GM12878 (cell line): ENCODE measurements around the gene KRTAP5-3. TPM values are rescaled to one million over a fixed set of nuclear protein-coding genes. Genes with fewer than 3 reads are reported as not detected.

Experiments used
- ATAC-seq: fragments of 200-7000 bp; cut with Tn5 transposase; 3 replicates; pipeline ENCODE4 v1.9.1; 2020; ENCODE audit warnings: mild to moderate bottlenecking, moderate library complexity
- BruUV-seq: library from RNA; stranded (reverse); fragments of 400-500 nt; replicated peaks from 2 replicates; lab custom pipeline; 2021; lab: Mats Ljungman, UMichigan
- CTCF ChIA-PET: fragments of 300-600 bp; sonication (Branson Sonifier 250); formaldehyde crosslinking; extraction: SDS; loops from one replicate; lab custom pipeline; 2021; ENCODE audit warnings: inconsistent platforms; lab: Yijun Ruan, JAX
- POLR2A ChIA-PET: fragments of 350-600 bp; formaldehyde crosslinking; extraction: SDS; loops from one replicate; lab custom pipeline; 2021; ENCODE audit warnings: inconsistent platforms; lab: Charles Lee
- RAD21 ChIA-PET: fragments of 300-600 bp; sonication (Branson Sonifier 250); formaldehyde crosslinking; loops from one replicate; lab custom pipeline; 2023; ENCODE audit warnings: antibody characterized with exemption; ENCODE audit not compliant: unreplicated experiment; lab: Charles Lee
- SMC1A ChIA-PET: fragments of 300-600 bp; sonication (Branson Sonifier 250); formaldehyde crosslinking; loops from one replicate; lab custom pipeline; 2023; ENCODE audit not compliant: unreplicated experiment, uncharacterized antibody; lab: Charles Lee
- DNase-seq: peaks from one replicate; pipeline ENCODE4 v3.0.0-alpha.2; 2011; ENCODE audit warnings: low read depth, low spot score
- FAIRE-seq: peaks from 3 replicates; lab custom pipeline; 2011; peaks lifted over from hg19 to GRCh38; lab: Jason Lieb, UNC
- H2AFZ ChIP-seq: 2 replicates; pipeline ENCODE4 v1.6.0; 2011; ENCODE audit warnings: low read depth, low read length, control low read depth; ENCODE audit not compliant: control insufficient read depth
- H3K27ac ChIP-seq: 2 replicates; pipeline ENCODE4 v1.5.1; 2011; ENCODE audit warnings: control low read depth; ENCODE audit not compliant: control insufficient read depth, insufficient read depth
- H3K27me3 ChIP-seq, 2 experiments: replicated peaks in 1 of 2; 2 replicates each; pipeline versions ENCODE4 v1.6.0 to v1.6.1; 2011; ENCODE audit warnings: low read length in 1 of 2; ENCODE audit not compliant: control insufficient read depth in 2 of 2, insufficient read depth in 2 of 2
- H3K36me3 ChIP-seq, 2 experiments: 2 replicates each; pipeline ENCODE4 v1.5.1; 2011; ENCODE audit warnings: low read length in 1 of 2; ENCODE audit not compliant: control insufficient read depth in 2 of 2, insufficient read depth in 2 of 2
- H3K4me1 ChIP-seq: 2 replicates; pipeline ENCODE4 v1.6.1; 2011; ENCODE audit warnings: mild to moderate bottlenecking, low read length, moderate library complexity, mixed read lengths; ENCODE audit not compliant: control insufficient read depth, insufficient read depth
- H3K4me2 ChIP-seq: 2 replicates; pipeline ENCODE4 v1.6.0; 2011; ENCODE audit warnings: control low read depth; ENCODE audit not compliant: control insufficient read depth, insufficient read depth
- H3K4me3 ChIP-seq: fragments of 200-600 bp; sonication (generic); 2 replicates; pipeline ENCODE4 v1.5.1; 2016
- H3K79me2 ChIP-seq: 2 replicates; pipeline ENCODE4 v1.6.0; 2011; ENCODE audit warnings: low read length; ENCODE audit not compliant: control insufficient read depth, insufficient read depth
- H3K9ac ChIP-seq: 2 replicates; pipeline ENCODE4 v1.8.0; 2011; ENCODE audit warnings: low read length, control low read depth, mixed read lengths; ENCODE audit not compliant: control insufficient read depth, insufficient read depth
- H3K9me3 ChIP-seq: replicated peaks from 3 replicates; pipeline ENCODE4 v1.5.1; 2011; ENCODE audit warnings: mild to moderate bottlenecking, low read length; ENCODE audit not compliant: control insufficient read depth, insufficient read depth
- H4K20me1 ChIP-seq: 2 replicates; pipeline ENCODE4 v1.6.0; 2011; ENCODE audit not compliant: control insufficient read depth, insufficient read depth
- ATF2 ChIP-seq: IDR thresholded peaks from 2 replicates; pipeline ENCODE4 v1.6.1; 2012; ENCODE audit warnings: low read length, inconsistent platforms
- BACH1 ChIP-seq: fragments of 450-650 bp; IDR thresholded peaks from 2 replicates; pipeline ENCODE4 v1.6.1; 2017; ENCODE audit warnings: mild to moderate bottlenecking, borderline replicate concordance
- BCL3 ChIP-seq: IDR thresholded peaks from 2 replicates; pipeline ENCODE4 v1.6.1; 2011; ENCODE audit warnings: borderline replicate concordance, low read depth, mild to moderate bottlenecking, moderate library complexity, low read length; ENCODE audit not compliant: insufficient read depth, poor library complexity, severe bottlenecking
- CBX3 ChIP-seq: fragments of 200-600 bp; sonication (generic); IDR thresholded peaks from 2 replicates; pipeline ENCODE4 v1.6.1; 2016; ENCODE audit warnings: low read depth, borderline replicate concordance
- CHD2 ChIP-seq: IDR thresholded peaks from 2 replicates; pipeline ENCODE4 v1.6.1; 2011; ENCODE audit warnings: low read depth, low read length, improper control_type of control experiment, borderline replicate concordance
- CTCF ChIP-seq, 3 experiments: IDR thresholded peaks in 2 of 3; conservative IDR thresholded peaks in 1 of 3; 2 replicates each; pipeline ENCODE4 v1.5.1; 2011; ENCODE audit warnings: low read depth in 3 of 3, low read length in 3 of 3, mild to moderate bottlenecking in 3 of 3, control low read depth in 2 of 3, moderate library complexity in 2 of 3, inconsistent platforms in 1 of 3, mixed read lengths in 1 of 3; ENCODE audit not compliant: control insufficient read depth in 2 of 3, insufficient read depth in 1 of 3; ENCODE audit errors: extremely low read depth in 1 of 3
- DPF2 ChIP-seq: fragments of 450-650 bp; IDR thresholded peaks from 2 replicates; pipeline ENCODE4 v1.6.1; 2017; ENCODE audit warnings: mild to moderate bottlenecking
- EGR1 ChIP-seq, 2 experiments: IDR thresholded peaks; 1 replicate in 1 of 2; 2 replicates in 1 of 2; pipeline ENCODE4 v1.6.1; 2011 to 2012; ENCODE audit warnings: low read depth in 2 of 2, low read length in 2 of 2, borderline replicate concordance in 1 of 2, mild to moderate bottlenecking in 1 of 2, moderate library complexity in 1 of 2
- IRF4 ChIP-seq: IDR thresholded peaks from 2 replicates; pipeline ENCODE4 v1.6.1; 2011; ENCODE audit warnings: low read depth, low read length
- MYC ChIP-seq: IDR thresholded peaks from 2 replicates; pipeline ENCODE4 v1.6.1; 2011; ENCODE audit warnings: mild to moderate bottlenecking, low read length, moderate library complexity, inconsistent platforms; ENCODE audit not compliant: insufficient read depth, insufficient replicate concordance, insufficient read length, severe bottlenecking
- PAX8 ChIP-seq: fragments of 450-650 bp; IDR thresholded peaks from 2 replicates; pipeline ENCODE4 v1.6.1; 2017; ENCODE audit warnings: mild to moderate bottlenecking, moderate library complexity
- RB1 ChIP-seq: fragments of 450-650 bp; formaldehyde crosslinking; IDR thresholded peaks from 2 replicates; pipeline ENCODE4 v1.6.1; 2017; ENCODE audit warnings: mild to moderate bottlenecking, borderline replicate concordance
- RELA ChIP-seq: fragments of 450-650 bp; IDR thresholded peaks from 2 replicates; pipeline ENCODE4 v1.8.0; 2014; ENCODE audit warnings: borderline replicate concordance; ENCODE audit not compliant: partially characterized antibody
- STAT3 ChIP-seq: IDR thresholded peaks from 2 replicates; pipeline ENCODE4 v1.6.1; 2011; ENCODE audit warnings: low read depth, low read length, improper control_type of control experiment
- USF2 ChIP-seq: IDR thresholded peaks from 2 replicates; pipeline ENCODE4 v1.6.1; 2011; ENCODE audit warnings: low read depth, low read length, improper control_type of control experiment, borderline replicate concordance
- ZZZ3 ChIP-seq: IDR thresholded peaks from 2 replicates; pipeline ENCODE4 v1.6.1; 2011; ENCODE audit warnings: low read depth; ENCODE audit not compliant: control insufficient read depth, insufficient read length
- WGBS: methylation state at CpG from one replicate; pipeline ENCODE4 v1.1.6; 2016; ENCODE audit warnings: low lambda C conversion rate; ENCODE audit not compliant: insufficient replicate concordance, insufficient coverage; ENCODE audit errors: missing lambda C conversion rate; 5-methylcytosine and 5-hydroxymethylcytosine counted together
- in situ Hi-C: fragments of 300-500 bp; cut with MboI; formaldehyde crosslinking; loops from 9 replicates; pipeline ENCODE4 v1.14.3; 2018; ENCODE audit warnings: mixed read lengths
- intact Hi-C: fragments of 100-400 bp; cut with micrococcal nuclease; formaldehyde crosslinking; loops from one replicate; pipeline ENCODE4 v1.14.2; 2022; ENCODE audit not compliant: unreplicated experiment
- polyA plus RNA-seq, 11 experiments: library from polyadenylated mRNA; depleted of rRNA in 4 of 11; unstranded in 6 of 11; stranded (reverse) in 5 of 11; fragments of >200 nt; fragmentation: Nextera tagmentation in 4 of 11; fragmentation: Illumina TruSeq in 1 of 11; extraction: Ambion mirVana in 4 of 11; extraction: Trizol in 1 of 11; gene quantifications; 1 replicate in 1 of 11; 2 replicates in 10 of 11; pipeline versions ENCODE4 v1.2.1 to v1.2.3, GENCODE V29; 2011 to 2016; ENCODE audit warnings: inconsistent platforms in 2 of 11, missing spikeins in 2 of 11, low read depth in 1 of 11
- total RNA-seq, 4 experiments: library from RNA; depleted of rRNA in 3 of 4; stranded (reverse); fragments of >200 nt in 3 of 4; fragmentation: Illumina TruSeq in 1 of 4; extraction: Trizol in 1 of 4; gene quantifications; 2 replicates each; pipeline versions ENCODE4 v1.2.1 to v1.2.3, GENCODE V29; 2013 to 2021

KRTAP5-3 gene
- total and polyA plus RNA-seq, 10 of the 15 experiments (the other 5 are each of a cell fraction or from before 2014, with no cell fraction given), result not detected

GRCh38 chr11:1622086-1622485 is 13.8 kb upstream of the KRTAP5-3 start, which contains the start of gene KRTAP5-4:
Gene KRTAP5-4 (minus strand): TSS chr11:1622138. CDS start chr11:1622093, 45 bp downstream.
- BruUV-seq, result no TSS peak
- intact Hi-C loops (no loop called here), in situ Hi-C loops (no loop called here)
- RAD21 ChIA-PET, result no interaction called here
- SMC1A ChIA-PET, result interaction anchor here (1.7 kb wide), 1 partner anchor 27 kb away, joined by 4 read pairs; no protein-coding TSS in a partner anchor
- no peak for TF ChIP-seq RELA
- no peak for TF ChIP-seq DPF2
- TF ChIP-seq CTCF (IDR thresholded peaks at IDR 0.05 in 2 of 3, conservative IDR thresholded peaks at IDR 0.05 in 1 of 3; ENCODE audit: control insufficient read depth in 2 of 3, extremely low read depth in 1 of 3, insufficient read depth in 1 of 3, low read depth in 3 of 3, low read length in 3 of 3), result no peak
- TF ChIP-seq BCL3, result no peak
- no peak for TF ChIP-seq ZZZ3
- no peak for TF ChIP-seq IRF4
- TF ChIP-seq BACH1, result no peak
- no peak for TF ChIP-seq CHD2
- no peak for TF ChIP-seq STAT3
- no peak for TF ChIP-seq EGR1 (IDR thresholded peaks at IDR 0.05; ENCODE audit: borderline replicate concordance in 1 of 2, low read depth in 2 of 2, low read length in 2 of 2)
- TF ChIP-seq MYC, result no peak
- no peak for TF ChIP-seq ATF2
- no peak for TF ChIP-seq CBX3
- TF ChIP-seq USF2, result no peak
- TF ChIP-seq RB1, result no peak
- no peak for TF ChIP-seq PAX8
- H3K4me1 ChIP-seq, result no peaks in the 10 kb centered on the region
- no peak for ATAC-seq
- peaks cover 0 to 3% of the 10 kb centered on the region in 2 experiments; a peak in 2 of 4 replicates for H3K27me3 ChIP-seq
- H3K9ac ChIP-seq, result no peak within 1 kb of the TSS
- no peaks in the 10 kb centered on the region for H4K20me1 ChIP-seq
- H3K36me3 ChIP-seq, result no peaks in the 10 kb centered on the region
- WGBS, result 0% methylated on average over 1 of the region's 1 CpG
- H3K4me2 ChIP-seq, result no peak within 1 kb of the TSS
- no peak within 1 kb of the TSS for H2AFZ ChIP-seq
- H3K9me3 ChIP-seq, result no peaks in the 10 kb centered on the region
- no peaks in the 10 kb centered on the region for H3K79me2 ChIP-seq
- FAIRE-seq, result no peak
- POLR2A ChIA-PET, result no interaction called here
- DNase-seq, result no peak
- H3K27ac ChIP-seq, result no peak within 1 kb of the TSS
- CTCF ChIA-PET, result interaction anchor here (1.2 kb wide), 1 partner anchor 18 kb away, joined by 4 read pairs; no protein-coding TSS in a partner anchor
- no peak within 1 kb of the TSS for H3K4me3 ChIP-seq
